Stimulated activated naive B cell treated with anti-CD40 and anti-IgM and Interleukin-4, amounts not matched to agents 10 μg/mL and 1 μg/mL and 100 μg/mL, for 72 hours (primary cell): Measurements from ENCODE around the gene FOLR2.
"Not testable (repeated sequence)": the region's sequence is repeated elsewhere in the genome, so short reads cannot be mapped to it uniquely, and the experiment has no call there.

Source experiments
- ATAC-seq, 2 donors: fragments of 150-1000 bp; cut with Tn5 transposase; replicated peaks; 2 replicates each; pipeline ENCODE4 v1.10.0; 2021; ENCODE audit warnings: moderate library complexity in 1 of 2
- DNase-seq: peaks from one replicate; pipeline ENCODE4 v3.0.0; 2021
- H3K27ac Mint-ChIP-seq: one replicate; pipeline ENCODE4 v1.8.0; 2022; ENCODE audit warnings: mild to moderate bottlenecking, mixed read lengths
- H3K27me3 Mint-ChIP-seq, 2 donors: one replicate each; pipeline ENCODE4 v1.8.0; 2022; ENCODE audit warnings: mixed read lengths in 2 of 2
- H3K36me3 Mint-ChIP-seq, 2 donors: one replicate each; pipeline ENCODE4 v1.8.0; 2022; ENCODE audit warnings: mixed read lengths in 2 of 2, mild to moderate bottlenecking in 1 of 2
- H3K4me1 Mint-ChIP-seq, 2 donors: one replicate each; pipeline ENCODE4 v1.8.0; 2022; ENCODE audit warnings: mixed read lengths in 2 of 2, mild to moderate bottlenecking in 1 of 2
- H3K4me3 Mint-ChIP-seq, 2 donors: one replicate each; pipeline ENCODE4 v1.8.0; 2022; ENCODE audit warnings: mild to moderate bottlenecking in 2 of 2, mixed read lengths in 2 of 2, moderate library complexity in 1 of 2
- H3K9me3 Mint-ChIP-seq, 2 donors: one replicate each; pipeline ENCODE4 v1.8.0; 2022; ENCODE audit warnings: mixed read lengths in 2 of 2, mild to moderate bottlenecking in 1 of 2

Gene FOLR2

GRCh38 chr11:72190631-72191071, 25.9 kb upstream of the FOLR2 start:
- no peaks in the 10 kb centered on the region for H3K9me3 Mint-ChIP-seq
- ATAC-seq (no peak), DNase-seq (no peak)
- H3K36me3 Mint-ChIP-seq, result no peaks in the 10 kb centered on the region
- H3K4me1 Mint-ChIP-seq, result no peaks in the 10 kb centered on the region
- no peak overlapping the region for H3K27ac Mint-ChIP-seq
- H3K4me3 Mint-ChIP-seq, result no peak overlapping the region
- H3K27me3 Mint-ChIP-seq, result no peaks in the 10 kb centered on the region

- no peaks in the 10 kb centered on the region for H3K4me1 Mint-ChIP-seq
Observed at GRCh38 chr11:72191961-72192381, 24.6 kb upstream of the FOLR2 start, which contains the start of gene FOLR1. Gene FOLR1 (plus strand): TSS chr11:72192140. CDS start chr11:72192174, 34 bp downstream.

GRCh38 chr11:72195518-72196270, 20.9 kb upstream of the FOLR2 start:
- no peaks in the 10 kb centered on the region for H3K27me3 Mint-ChIP-seq
- no peaks in the 10 kb centered on the region for H3K36me3 Mint-ChIP-seq
- H3K27ac Mint-ChIP-seq, result no peak overlapping the region
- ATAC-seq (no peak), DNase-seq (no peak)
- no peaks in the 10 kb centered on the region for H3K9me3 Mint-ChIP-seq
- H3K4me1 Mint-ChIP-seq, result no peaks in the 10 kb centered on the region
- no peak overlapping the region for H3K4me3 Mint-ChIP-seq

More at GRCh38 chr11:72191961-72192381, 24.6 kb upstream of the FOLR2 start, which contains the start of gene FOLR1:
- H3K27ac Mint-ChIP-seq, result no peak within 1 kb of the TSS
- H3K9me3 Mint-ChIP-seq, result no peaks in the 10 kb centered on the region
- DNase-seq (no peak), ATAC-seq (no peak)
- H3K4me3 Mint-ChIP-seq, result no peak within 1 kb of the TSS
- H3K36me3 Mint-ChIP-seq, result no peaks in the 10 kb centered on the region
- H3K27me3 Mint-ChIP-seq, result no peaks in the 10 kb centered on the region

- not testable (repeated sequence) for H3K27me3 Mint-ChIP-seq, DNase-seq, H3K9me3 Mint-ChIP-seq, H3K4me3 Mint-ChIP-seq, H3K27ac Mint-ChIP-seq, ATAC-seq, H3K36me3 Mint-ChIP-seq
- H3K4me1 Mint-ChIP-seq, result peaks cover 2 to 12% of the 10 kb centered on the region in 2 donors
Observed at GRCh38 chr11:72201445-72201844, 15.1 kb upstream of the FOLR2 start.

- ATAC-seq (no peak), DNase-seq (no peak)
- Mint-ChIP-seq H3K4me1 (peaks cover 2 to 17% of the 10 kb centered on the region in 2 donors), H3K27ac (no peak overlapping the region), H3K27me3 (no peaks in the 10 kb centered on the region), H3K9me3 (no peaks in the 10 kb centered on the region), H3K36me3 (no peaks in the 10 kb centered on the region), H3K4me3 (no peak overlapping the region)
Observed at GRCh38 chr11:72202571-72202970, 14.0 kb upstream of the FOLR2 start.

GRCh38 chr11:72203163-72203562, 13.4 kb upstream of the FOLR2 start:
- H3K36me3 Mint-ChIP-seq, result no peaks in the 10 kb centered on the region
- ATAC-seq (no peak), DNase-seq (no peak)
- H3K27me3 Mint-ChIP-seq, result no peaks in the 10 kb centered on the region
- no peak overlapping the region for H3K4me3 Mint-ChIP-seq
- H3K27ac Mint-ChIP-seq, result no peak overlapping the region
- no peaks in the 10 kb centered on the region for H3K9me3 Mint-ChIP-seq
- peaks cover 2 to 17% of the 10 kb centered on the region in 2 donors for H3K4me1 Mint-ChIP-seq

GRCh38 chr11:72204886-72205285, 11.7 kb upstream of the FOLR2 start:
- H3K4me1 Mint-ChIP-seq, result peaks cover 2 to 17% of the 10 kb centered on the region in 2 donors
- H3K27me3 Mint-ChIP-seq, result peaks cover 13% of the 10 kb centered on the region in 2 donors
- peaks cover 11 to 12% of the 10 kb centered on the region in 2 donors for H3K36me3 Mint-ChIP-seq
- peaks cover 12 to 13% of the 10 kb centered on the region in 2 donors for H3K9me3 Mint-ChIP-seq
- DNase-seq, result no peak
- H3K27ac Mint-ChIP-seq, result no peak overlapping the region
- no peak for ATAC-seq
- H3K4me3 Mint-ChIP-seq, result no peak overlapping the region

- Mint-ChIP-seq H3K27me3 (peaks cover 16 to 17% of the 10 kb centered on the region in 2 donors), H3K9me3 (peaks cover 14 to 16% of the 10 kb centered on the region in 2 donors), H3K36me3 (peaks cover 11 to 14% of the 10 kb centered on the region in 2 donors), H3K4me1 (peaks cover 2 to 17% of the 10 kb centered on the region in 2 donors)
- not testable (repeated sequence) for DNase-seq, ATAC-seq, H3K4me3 Mint-ChIP-seq, H3K27ac Mint-ChIP-seq
Observed at GRCh38 chr11:72206794-72207193, 9.8 kb upstream of the FOLR2 start.

- DNase-seq (no peak), ATAC-seq (no peak)
- Mint-ChIP-seq H3K4me1 (peaks cover 2 to 17% of the 10 kb centered on the region in 2 donors), H3K27me3 (peaks cover 16 to 22% of the 10 kb centered on the region in 2 donors), H3K9me3 (peaks cover 14 to 16% of the 10 kb centered on the region in 2 donors), H3K27ac (no peak overlapping the region), H3K36me3 (peaks cover 11 to 14% of the 10 kb centered on the region in 2 donors), H3K4me3 (no peak overlapping the region)
Observed at GRCh38 chr11:72208281-72208680, 8.3 kb upstream of the FOLR2 start.

- peaks cover 14 to 16% of the 10 kb centered on the region in 2 donors for H3K9me3 Mint-ChIP-seq
- no peak for ATAC-seq
Observed at GRCh38 chr11:72209101-72209500, 7.5 kb upstream of the FOLR2 start.

GRCh38 chr11:72217841-72218240, 1.2 kb downstream of the FOLR2 start:
- Mint-ChIP-seq H3K4me1 (peaks cover 29 to 53% of the 10 kb centered on the region in 2 donors), H3K27me3 (no peaks in the 10 kb centered on the region), H3K9me3 (no peaks in the 10 kb centered on the region), H3K36me3 (no peaks in the 10 kb centered on the region), H3K4me3 (peak overlapping the region in 1 of 2 donors; percentile 44), H3K27ac (peak overlapping the region; percentile 73)
- DNase-seq (no peak), ATAC-seq (peak; percentile 20 to 50)

More at GRCh38 chr11:72209101-72209500, 7.5 kb upstream of the FOLR2 start:
- Mint-ChIP-seq H3K4me3 (no peak overlapping the region), H3K4me1 (peaks cover 2 to 17% of the 10 kb centered on the region in 2 donors), H3K27me3 (peaks cover 16 to 22% of the 10 kb centered on the region in 2 donors), H3K27ac (no peak overlapping the region), H3K36me3 (peaks cover 11 to 14% of the 10 kb centered on the region in 2 donors)
- no peak for DNase-seq

GRCh38 chr11:72218251-72218745, 1.7 kb downstream of the FOLR2 start:
- Mint-ChIP-seq H3K27ac (peak overlapping the region; percentile 73), H3K36me3 (no peaks in the 10 kb centered on the region), H3K4me3 (peak overlapping the region in 1 of 2 donors; percentile 44), H3K9me3 (no peaks in the 10 kb centered on the region), H3K27me3 (no peaks in the 10 kb centered on the region), H3K4me1 (peaks cover 29 to 55% of the 10 kb centered on the region in 2 donors)
- no peak for ATAC-seq
- DNase-seq, result no peak

GRCh38 chr11:72220696-72221363, 4.2 kb downstream of the FOLR2 start:
- DNase-seq (no peak), ATAC-seq (no peak)
- H3K36me3 Mint-ChIP-seq, result peaks cover 6 to 10% of the 10 kb centered on the region in 2 donors
- H3K27ac Mint-ChIP-seq, result no peak overlapping the region
- no peaks in the 10 kb centered on the region for H3K9me3 Mint-ChIP-seq
- no peaks in the 10 kb centered on the region for H3K27me3 Mint-ChIP-seq
- peak overlapping the region; percentile 37 to 56 for H3K4me3 Mint-ChIP-seq
- H3K4me1 Mint-ChIP-seq, result peaks cover 38 to 64% of the 10 kb centered on the region in 2 donors

- Mint-ChIP-seq H3K4me3 (peak overlapping the region; percentile 37 to 56), H3K27ac (no peak overlapping the region), H3K36me3 (peaks cover 6 to 10% of the 10 kb centered on the region in 2 donors), H3K9me3 (no peaks in the 10 kb centered on the region), H3K27me3 (no peaks in the 10 kb centered on the region), H3K4me1 (peaks cover 37 to 67% of the 10 kb centered on the region in 2 donors)
- ATAC-seq (no peak), DNase-seq (no peak)
Observed at GRCh38 chr11:72221386-72222075, 4.9 kb downstream of the FOLR2 start.
